GM12878 (cell line): Measurements from ENCODE around the gene ROCK2.

Experiments
- CTCF ChIP-seq, 3 experiments: IDR thresholded peaks in 2 of 3; conservative IDR thresholded peaks in 1 of 3; 2 replicates each; pipeline ENCODE4 v1.5.1; 2011; ENCODE audit warnings: low read depth in 3 of 3, low read length in 3 of 3, mild to moderate bottlenecking in 3 of 3, control low read depth in 2 of 3, moderate library complexity in 2 of 3, inconsistent platforms in 1 of 3, mixed read lengths in 1 of 3; ENCODE audit not compliant: control insufficient read depth in 2 of 3, insufficient read depth in 1 of 3; ENCODE audit errors: extremely low read depth in 1 of 3
- MLLT1 ChIP-seq: fragments of 450-650 bp; IDR thresholded peaks from 2 replicates; pipeline ENCODE4 v1.6.1; 2016; ENCODE audit warnings: mild to moderate bottlenecking
- REST ChIP-seq: IDR thresholded peaks from 2 replicates; pipeline ENCODE4 v1.6.1; 2012; ENCODE audit warnings: mild to moderate bottlenecking, low read depth, low read length

- TF ChIP-seq CTCF (IDR thresholded peaks at IDR 0.05 in 2 of 3, conservative IDR thresholded peaks at IDR 0.05 in 1 of 3; ENCODE audit: control insufficient read depth in 2 of 3, extremely low read depth in 1 of 3, insufficient read depth in 1 of 3, low read depth in 3 of 3, low read length in 3 of 3): no peak
- TF ChIP-seq MLLT1: no peak
- no peak for TF ChIP-seq REST
Measured at GRCh38 chr2:11354363-11355154, 10.1 kb upstream of the ROCK2 start.
